OCI-M1 (cell line): ENCODE results near the gene CTNNBIP1.
A peak's percentile ranks its signal among the peaks of the same experiment; 100 is the strongest.

Experiments used
- DNase-seq: peaks from one replicate; lab custom pipeline; 2025; lab: John Stamatoyannopoulos, UW

Gene CTNNBIP1

GRCh38 chr1:9853249-9853595, 56.8 kb downstream of the CTNNBIP1 start:
- DNase-seq: no peak

- DNase-seq: no peak
These were observed 57.4 kb downstream of the CTNNBIP1 start for GRCh38 chr1:9852410-9853248.

DNA sequence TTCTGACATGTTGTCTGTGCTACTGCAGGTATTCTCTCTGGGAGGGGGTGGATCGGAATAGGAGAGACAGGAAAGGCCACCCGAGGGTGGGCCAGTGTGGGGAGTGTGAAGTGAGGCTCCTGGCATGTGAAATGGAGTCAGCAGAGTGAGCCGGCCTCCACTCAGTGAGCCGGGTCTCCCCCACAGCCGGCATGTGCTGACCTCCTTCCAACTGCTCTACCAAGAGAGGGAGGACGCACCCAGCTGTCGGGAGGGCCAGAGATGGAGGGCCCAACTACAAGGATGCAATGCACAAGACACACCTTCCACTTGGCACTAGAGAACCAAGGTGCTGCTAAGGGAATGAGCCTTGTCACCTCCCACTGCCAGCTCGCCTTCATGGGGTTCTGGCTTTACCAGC, 58.1 kb downstream of the CTNNBIP1 start:
- no peak for DNase-seq

DNA sequence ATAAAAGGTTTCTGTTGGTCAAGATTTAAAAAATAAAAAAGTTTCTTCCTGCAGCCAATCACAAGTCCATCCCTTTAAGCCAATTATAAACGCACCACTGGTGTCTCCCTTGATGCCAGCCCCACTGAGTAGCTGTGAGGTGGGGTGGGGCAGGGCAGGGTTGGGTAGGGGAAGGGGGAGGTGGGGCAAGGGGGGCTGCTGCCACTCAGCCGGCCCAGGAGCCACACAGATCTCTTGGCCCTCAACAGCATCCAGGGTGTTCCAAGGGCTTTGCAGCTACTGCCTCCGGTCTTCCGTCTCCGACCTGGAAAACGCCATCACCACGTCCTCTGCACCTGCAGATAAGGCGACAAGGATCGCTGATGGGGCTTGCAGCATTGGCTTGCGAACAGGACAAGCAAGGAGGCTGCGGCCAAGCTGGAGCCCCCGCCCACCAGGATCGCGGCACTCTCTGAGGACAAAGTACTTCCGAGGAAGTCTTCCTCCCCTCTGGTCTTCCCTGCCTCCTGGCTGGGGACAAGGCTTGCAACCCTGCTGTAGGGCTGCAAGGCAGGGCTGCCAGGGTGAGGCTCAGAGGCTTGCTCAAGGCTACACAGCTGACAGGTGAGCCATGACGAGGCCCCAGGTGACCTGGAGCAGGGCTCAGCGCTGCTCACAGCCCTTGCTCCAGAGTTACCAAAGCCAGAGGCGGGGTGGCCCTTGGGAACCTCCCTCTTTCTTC, 59.5 kb downstream of the CTNNBIP1 start:
- DNase-seq: no peak

DNA sequence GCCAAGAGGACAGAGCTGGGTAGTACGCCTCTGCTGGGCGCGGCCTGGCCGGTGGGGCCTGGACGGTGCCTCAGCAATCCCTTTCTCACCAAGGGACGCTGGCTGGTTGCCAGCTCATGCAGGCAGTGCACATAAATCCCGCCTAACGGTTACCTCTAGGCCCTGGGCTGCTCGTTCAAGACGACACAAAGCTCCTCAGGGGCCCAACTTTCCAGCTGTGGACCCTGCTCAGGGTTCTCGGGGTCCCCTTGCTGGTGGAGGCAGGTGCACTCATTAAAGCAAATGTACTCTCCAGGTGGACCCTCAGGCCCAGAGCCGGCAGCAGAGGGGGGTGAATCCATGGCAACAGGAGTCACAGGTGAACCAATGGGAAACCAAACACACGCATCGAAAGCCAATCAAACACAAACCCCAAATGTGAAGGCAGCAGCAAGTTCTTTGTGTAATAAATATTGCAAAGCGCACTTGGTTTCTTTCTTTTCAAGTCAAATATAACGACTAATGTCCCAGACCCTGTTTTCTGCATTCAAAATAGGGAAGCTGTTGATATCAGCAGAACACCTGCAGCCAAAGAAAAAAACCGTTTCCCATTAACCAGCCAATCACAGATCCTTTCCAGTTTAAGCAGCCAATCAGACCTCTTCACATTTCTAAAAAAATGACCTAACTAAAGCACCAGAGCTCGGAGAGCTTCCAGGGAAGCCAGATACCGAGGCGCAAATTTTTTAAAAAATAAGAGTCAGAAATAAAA, 60.2 kb downstream of the CTNNBIP1 start:
- DNase-seq: peak; percentile 87

DNA sequence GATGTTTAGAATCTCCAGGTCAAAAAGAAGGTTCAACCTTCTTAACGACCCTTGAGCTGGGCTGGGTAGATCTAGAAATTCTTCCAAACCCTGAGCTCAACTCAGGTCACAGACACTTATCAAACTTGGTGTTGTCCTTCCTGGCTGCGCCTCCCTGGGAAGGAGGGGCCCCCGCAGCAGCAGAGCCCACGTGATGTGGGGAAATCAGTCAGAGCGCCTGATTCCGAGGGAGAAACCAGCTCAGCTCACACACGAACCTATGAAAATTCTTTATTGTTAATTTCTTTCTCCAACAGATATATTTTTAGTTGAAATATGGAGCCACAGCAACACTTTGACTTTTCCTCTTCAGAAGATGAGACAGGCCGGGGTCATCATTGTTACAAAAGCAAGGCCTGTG, 62.0 kb downstream of the CTNNBIP1 start:
- DNase-seq: peak; percentile 51

DNA sequence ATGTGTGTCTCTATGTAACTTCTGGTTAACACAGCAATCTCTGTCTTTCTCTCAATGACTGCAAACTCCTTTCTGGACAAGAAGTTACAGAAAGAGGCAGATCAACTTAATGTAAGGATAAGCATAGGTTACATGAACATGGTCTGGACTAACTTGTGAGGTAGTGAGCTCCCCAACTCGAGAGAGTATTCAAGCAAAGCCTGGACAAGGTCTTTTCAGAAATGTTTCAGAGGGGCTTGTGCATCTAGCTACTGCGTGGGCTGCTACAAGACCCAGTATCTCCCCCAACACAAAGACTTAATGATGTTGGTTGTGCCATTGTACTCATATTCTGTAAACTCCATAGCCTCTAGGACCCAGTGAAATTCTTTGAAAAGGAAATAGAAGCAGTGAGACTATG, 62.8 kb downstream of the CTNNBIP1 start:
- DNase-seq: no peak

DNA sequence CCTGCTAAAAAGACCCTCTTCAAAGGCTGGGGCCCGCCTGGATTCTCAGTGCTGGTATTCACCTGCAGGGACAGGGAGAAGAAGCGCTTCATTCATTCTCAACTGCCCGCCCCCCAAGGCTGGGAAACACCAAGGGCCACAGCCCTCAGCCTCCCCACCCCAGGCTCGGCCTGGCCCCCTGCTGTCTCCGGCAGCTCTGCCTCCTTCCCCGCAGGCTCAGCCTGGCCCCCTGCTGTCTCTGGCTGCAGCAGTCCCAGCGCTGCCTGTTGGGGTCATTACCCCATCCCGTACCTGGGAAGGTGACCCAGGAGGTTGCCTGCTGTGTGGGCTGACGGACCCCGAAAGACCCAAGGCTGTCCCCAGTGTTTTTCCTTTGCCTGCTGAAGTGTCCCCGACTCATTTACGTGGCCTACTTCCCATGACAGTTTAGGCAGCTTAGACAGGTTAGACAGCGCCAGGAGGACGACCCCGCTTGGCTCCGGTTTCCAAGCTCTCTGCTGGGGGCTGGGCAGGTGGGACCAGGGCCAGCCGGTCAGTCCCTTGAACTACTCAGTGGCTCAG, 63.4 kb downstream of the CTNNBIP1 start:
- no peak for DNase-seq

DNA sequence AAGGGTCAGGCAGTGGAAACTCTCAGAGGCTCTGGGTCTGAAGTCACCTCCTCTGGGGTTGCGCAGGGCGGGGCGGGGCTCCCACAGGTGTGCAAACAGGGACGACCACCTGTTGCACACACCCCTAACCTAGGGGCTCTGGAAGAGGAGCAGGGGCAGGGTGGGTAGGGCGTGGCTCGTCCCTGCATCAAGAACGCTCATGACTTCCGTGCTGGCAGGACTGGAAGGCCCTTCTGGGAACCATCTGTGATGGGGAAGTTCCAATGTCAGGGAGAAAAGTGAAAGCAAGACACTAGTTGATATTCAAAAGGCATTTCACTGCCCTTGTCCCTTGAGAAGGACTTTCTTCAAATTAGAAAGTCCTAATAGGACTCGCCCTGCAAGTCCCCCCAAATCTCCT, 64.2 kb downstream of the CTNNBIP1 start:
- peak; percentile 29 for DNase-seq

DNA sequence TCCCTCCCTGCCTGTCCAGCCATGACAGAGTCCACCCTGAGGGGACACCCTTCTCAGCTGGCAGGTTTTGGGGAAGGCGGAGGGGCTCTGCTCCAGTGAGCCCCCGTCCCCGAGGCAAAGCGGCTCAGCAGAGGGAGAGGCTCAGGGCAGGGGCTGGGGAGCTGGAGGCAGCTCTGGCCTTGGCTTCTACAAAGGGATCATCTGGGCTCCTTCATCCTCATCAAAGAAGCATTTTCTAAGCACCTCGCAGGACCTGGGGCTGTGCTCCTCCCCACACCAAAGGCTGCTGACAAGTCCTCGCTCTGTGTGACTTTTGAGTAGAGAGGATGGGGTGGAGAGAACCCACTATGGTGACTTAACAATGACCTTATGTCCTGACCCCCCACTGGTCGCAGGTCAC, 65.3 kb downstream of the CTNNBIP1 start:
- no peak for DNase-seq

DNA sequence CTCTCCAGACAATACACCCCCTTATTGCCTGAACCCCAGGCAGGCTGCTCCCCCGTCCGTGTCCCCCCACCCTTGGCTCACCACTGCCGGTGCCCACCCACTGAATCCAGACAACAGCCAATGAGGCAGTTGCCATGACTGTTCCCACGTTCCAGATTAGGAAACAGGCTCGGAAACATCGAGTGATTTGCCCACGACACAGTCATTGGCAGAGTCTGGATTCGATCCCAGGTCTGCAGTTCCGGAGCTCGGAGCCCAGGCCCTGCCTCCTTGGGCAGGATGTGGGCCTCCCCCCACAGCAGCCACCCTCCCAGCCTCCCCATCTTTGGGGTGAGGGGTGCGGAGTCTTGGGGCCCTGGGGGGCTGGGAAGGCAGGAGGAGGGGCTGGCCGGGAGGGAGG, 66.0 kb downstream of the CTNNBIP1 start:
- DNase-seq: no peak

- no peak for DNase-seq
These were observed 66.5 kb downstream of the CTNNBIP1 start for GRCh38 chr1:9843576-9843945.

DNA sequence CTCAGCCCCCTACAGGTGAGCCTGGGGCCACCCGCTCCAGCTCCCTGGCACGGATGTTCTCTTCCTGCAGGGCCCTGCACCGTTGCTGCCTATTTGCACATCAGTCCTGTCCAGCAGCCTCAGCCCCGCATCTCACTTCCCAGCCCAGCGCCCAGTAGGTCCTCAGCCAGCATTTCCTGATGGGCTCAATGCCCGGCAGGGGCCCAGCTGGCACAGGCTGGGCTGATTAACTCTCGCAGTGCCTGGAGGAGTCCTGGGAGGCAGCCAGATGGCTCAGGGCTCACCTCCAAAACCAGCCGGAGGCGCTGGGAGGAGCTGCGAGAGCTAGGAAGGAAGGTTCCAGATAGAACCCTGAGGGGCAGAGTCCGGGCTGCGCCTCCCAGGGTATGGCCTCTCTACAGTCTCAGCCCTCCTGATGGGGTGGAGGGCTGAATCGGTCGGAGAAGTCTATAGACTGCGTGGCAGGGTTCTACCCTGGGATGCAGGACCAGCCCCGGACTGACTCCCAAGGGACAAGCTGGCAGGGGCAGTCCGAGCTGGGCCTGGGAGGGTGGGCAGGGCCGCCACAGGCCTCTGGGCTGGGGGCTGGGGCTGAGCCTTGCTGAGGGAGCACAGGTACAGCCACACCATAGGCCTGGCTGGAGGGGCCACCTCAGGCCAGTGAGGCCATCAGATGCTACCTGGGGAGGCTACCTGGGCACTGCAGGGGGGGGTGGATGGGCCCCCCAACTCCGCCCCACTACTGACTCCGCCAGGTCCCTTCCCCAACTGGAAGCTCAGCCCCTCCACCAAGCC, 67.1 kb downstream of the CTNNBIP1 start:
- DNase-seq: no peak

GRCh38 chr1:9842073-9842711, 67.9 kb downstream of the CTNNBIP1 start:
- DNase-seq: no peak

DNA sequence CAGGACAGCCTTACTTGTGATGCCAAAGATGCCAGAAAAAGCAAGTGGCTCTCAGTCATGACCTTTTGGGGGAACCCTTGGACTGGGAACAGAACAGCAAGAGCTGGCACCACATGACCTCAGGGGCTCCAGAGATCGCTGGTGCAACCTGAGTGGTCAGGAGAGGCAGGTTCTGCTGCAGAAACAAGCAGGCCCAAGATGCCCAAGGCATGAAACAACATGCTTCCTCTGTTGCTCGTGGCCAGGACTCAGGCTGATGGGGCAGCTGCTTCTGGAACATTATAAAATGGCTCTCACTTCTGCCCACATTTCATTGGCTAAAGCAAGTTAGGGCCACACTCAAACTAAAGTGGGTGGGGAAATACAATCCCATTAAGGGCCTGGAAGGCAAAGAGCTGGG, 68.6 kb downstream of the CTNNBIP1 start:
- no peak for DNase-seq

- DNase-seq: no peak
These were observed 69.9 kb downstream of the CTNNBIP1 start for GRCh38 chr1:9840176-9840575.

DNA sequence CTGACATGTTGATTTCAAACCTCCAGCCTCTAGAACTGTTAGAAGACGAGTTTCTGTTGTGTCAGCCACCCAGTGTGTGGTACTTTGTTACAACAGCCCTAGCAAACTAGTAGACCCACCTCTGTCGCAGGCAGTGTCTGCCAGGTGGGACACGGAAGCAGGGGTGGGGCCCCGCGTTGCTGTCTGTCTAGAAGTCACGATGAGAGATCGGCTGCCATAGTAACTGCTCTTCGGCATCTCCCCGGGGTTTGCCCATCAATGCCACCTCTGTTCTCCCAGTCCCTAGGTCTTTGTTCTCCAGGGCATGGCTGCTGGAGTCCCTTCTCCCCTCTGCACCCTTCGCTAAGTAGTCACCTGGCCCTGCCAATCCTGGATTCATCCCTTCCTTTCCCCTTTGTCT, 71.1 kb downstream of the CTNNBIP1 start:
- no peak for DNase-seq

DNA sequence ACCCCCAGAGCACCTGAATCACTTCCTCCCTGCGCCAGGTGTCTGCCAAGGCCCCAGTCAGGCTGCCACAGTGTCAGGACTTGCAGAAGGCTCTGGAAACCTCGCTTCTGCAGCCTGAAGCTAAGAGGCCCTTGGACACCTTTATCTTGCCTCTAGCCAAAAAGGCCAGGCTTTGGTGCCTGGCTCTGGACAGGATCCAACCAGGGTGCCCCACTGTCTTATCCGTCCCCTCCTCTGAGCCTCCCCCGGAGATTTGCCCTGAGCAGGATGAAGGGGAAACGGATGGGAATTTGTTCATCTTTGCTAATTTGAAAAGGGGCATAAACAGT, 73.5 kb downstream of the CTNNBIP1 start:
- no peak for DNase-seq

GRCh38 chr1:9835758-9836631, 74.1 kb downstream of the CTNNBIP1 start:
- DNase-seq: no peak

GRCh38 chr1:9835404-9835757, 74.7 kb downstream of the CTNNBIP1 start:
- DNase-seq: no peak

GRCh38 chr1:9833632-9834031, 76.4 kb downstream of the CTNNBIP1 start:
- no peak for DNase-seq
